HepG2 (cell line): Measurements from ENCODE around the gene MUC22. TPM values are rescaled to one million over a fixed set of nuclear protein-coding genes. Genes with fewer than 3 reads are reported as not detected.
A peak's percentile ranks its signal among the peaks of the same experiment; 100 is the strongest.

Experiments
- ARNTL ChIP-seq: sonication (generic); formaldehyde crosslinking; IDR thresholded peaks from 2 replicates; pipeline ENCODE4 v1.4.0; 2020; ENCODE audit warnings: mild to moderate bottlenecking, missing genetic modification reagents
- FOSL1 ChIP-seq: sonication (generic); formaldehyde crosslinking; IDR thresholded peaks from 2 replicates; pipeline ENCODE4 v1.9.0; 2021; ENCODE audit warnings: missing genetic modification reagents, borderline replicate concordance
- FOXA3 ChIP-seq: IDR thresholded peaks from 2 replicates; pipeline ENCODE4 v1.6.1; 2016; ENCODE audit warnings: missing genetic modification reagents, missing compliant biosample characterization
- HDAC1 ChIP-seq: sonication (generic); formaldehyde crosslinking; IDR thresholded peaks from 2 replicates; pipeline ENCODE4 v1.5.1; 2020; ENCODE audit warnings: mild to moderate bottlenecking, missing genetic modification reagents
- JUND ChIP-seq: sonication (generic); formaldehyde crosslinking; IDR thresholded peaks from 2 replicates; pipeline ENCODE4 v1.8.0; 2022; ENCODE audit warnings: mild to moderate bottlenecking, missing genetic modification reagents
- KIAA2018 ChIP-seq: sonication (generic); formaldehyde crosslinking; IDR thresholded peaks from 2 replicates; pipeline ENCODE4 v1.5.0; 2020; ENCODE audit warnings: mild to moderate bottlenecking, missing genetic modification reagents, borderline replicate concordance
- PHF20 ChIP-seq: sonication (generic); formaldehyde crosslinking; IDR thresholded peaks from 2 replicates; pipeline ENCODE4 v1.5.0; 2020; ENCODE audit warnings: mild to moderate bottlenecking, missing genetic modification reagents
- RXRA ChIP-seq: sonication (generic); formaldehyde crosslinking; IDR thresholded peaks from 2 replicates; pipeline ENCODE4 v1.5.1; 2020; ENCODE audit warnings: missing genetic modification reagents
- SMARCC2 ChIP-seq: fragments of 450-650 bp; IDR thresholded peaks from 2 replicates; pipeline ENCODE4 v1.6.1; 2017; ENCODE audit warnings: antibody characterized with exemption, mild to moderate bottlenecking
- STAG1 ChIP-seq: sonication (generic); formaldehyde crosslinking; IDR thresholded peaks from 2 replicates; pipeline ENCODE4 v1.4.0; 2020; ENCODE audit warnings: missing genetic modification reagents
- ZNF143 ChIP-seq: sonication (generic); formaldehyde crosslinking; IDR thresholded peaks from 2 replicates; pipeline ENCODE4 v1.4.0; 2020; ENCODE audit warnings: missing genetic modification reagents
- ZNF160 ChIP-seq: sonication (generic); formaldehyde crosslinking; IDR thresholded peaks from 2 replicates; pipeline ENCODE4 v1.8.0; 2022; ENCODE audit warnings: mild to moderate bottlenecking, inconsistent platforms, missing genetic modification reagents
- ZNF644 ChIP-seq: IDR thresholded peaks from 2 replicates; pipeline ENCODE4 v1.6.1; 2016; ENCODE audit warnings: low read depth
- ZNF713 ChIP-seq: sonication (generic); formaldehyde crosslinking; IDR thresholded peaks from 2 replicates; pipeline ENCODE4 v1.4.0; 2020; ENCODE audit warnings: mild to moderate bottlenecking, missing genetic modification reagents
- ZNF724P ChIP-seq: sonication (generic); formaldehyde crosslinking; IDR thresholded peaks from 2 replicates; pipeline ENCODE4 v1.8.0; 2022; ENCODE audit warnings: missing genetic modification reagents, borderline replicate concordance
- ZNF761 ChIP-seq: sonication (generic); formaldehyde crosslinking; conservative IDR thresholded peaks from 2 replicates; pipeline ENCODE4 v1.4.0; 2020; ENCODE audit warnings: mild to moderate bottlenecking, missing genetic modification reagents
- polyA plus RNA-seq, 8 experiments: library from polyadenylated mRNA; depleted of rRNA in 3 of 8; stranded (reverse) in 7 of 8; unstranded in 1 of 8; fragments of >200 nt; fragmentation: Illumina TruSeq in 4 of 8; extraction: Trizol in 4 of 8; gene quantifications; 2 replicates each; pipeline versions ENCODE4 v1.2.1 to v1.2.3, GENCODE V29; 2011 to 2016; ENCODE audit warnings: low read depth in 4 of 8, missing spikeins in 1 of 8, mixed read lengths in 1 of 8; ENCODE audit not compliant: insufficient read depth in 1 of 8
- total RNA-seq, 5 experiments: library from RNA; depleted of rRNA; stranded (reverse); fragments of >200 nt; fragmentation: Illumina TruSeq; extraction: Trizol; gene quantifications; 2 replicates each; pipeline ENCODE4 v1.2.3, GENCODE V29; 2016; ENCODE audit warnings: low read depth in 1 of 5
- TF ChIP-seq, protein P1 (sequence below), 2 experiments: sonication (generic) in 1 of 2; formaldehyde crosslinking in 1 of 2; IDR thresholded peaks; 2 replicates each; pipeline versions ENCODE4 v1.5.1 to v1.6.1; 2011 to 2020; ENCODE audit warnings: borderline replicate concordance in 1 of 2, low read depth in 1 of 2, low read length in 1 of 2, mild to moderate bottlenecking in 1 of 2, missing genetic modification reagents in 1 of 2, moderate library complexity in 1 of 2
- TF ChIP-seq, protein P2 (sequence below): sonication (generic); formaldehyde crosslinking; IDR thresholded peaks from 2 replicates; pipeline ENCODE4 v1.5.0; 2020; ENCODE audit warnings: mild to moderate bottlenecking, missing genetic modification reagents, moderate library complexity

MUC22 gene
- total and polyA plus RNA-seq, 2 of the 13 experiments (the other 11 are each of a cell fraction or from before 2014, with no cell fraction given) = not detected

DNA sequence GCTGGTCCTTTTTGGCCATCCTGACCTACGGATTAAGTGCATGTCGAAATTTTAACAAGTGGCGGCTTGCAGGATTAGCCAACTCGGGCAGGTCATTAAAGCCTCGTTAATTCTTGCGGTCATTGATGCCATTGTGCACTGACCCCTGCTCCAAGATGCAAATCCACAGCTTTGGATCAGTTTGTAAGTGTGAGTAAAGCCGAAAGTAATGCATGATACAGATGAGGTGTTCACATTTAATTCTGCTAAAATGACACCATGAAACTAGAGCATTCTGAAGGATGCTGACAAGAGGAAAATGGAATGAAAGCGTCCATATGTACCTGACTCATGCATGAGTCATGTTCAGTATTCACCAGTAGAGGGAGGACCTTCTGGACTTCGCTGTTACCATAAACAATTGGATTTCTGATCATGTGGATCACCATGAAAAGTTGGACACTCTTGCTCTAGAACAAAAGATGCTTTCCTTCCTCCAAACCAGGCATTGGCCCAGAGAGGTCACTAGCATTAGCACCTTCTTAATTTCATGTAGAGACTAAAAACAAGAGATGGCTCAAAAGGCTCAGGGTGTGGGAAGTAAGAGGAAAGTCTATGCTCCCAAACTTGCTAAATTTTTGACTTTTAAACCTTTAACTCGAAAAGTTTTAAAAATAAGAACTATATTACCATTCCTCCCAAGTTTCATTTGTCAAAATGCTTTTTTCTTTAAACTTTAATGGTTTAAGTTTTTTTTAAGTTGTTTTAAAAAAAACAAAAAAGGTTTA lies 48.0 kb downstream of the MUC22 start (continued):
- TF ChIP-seq, protein P1, sequence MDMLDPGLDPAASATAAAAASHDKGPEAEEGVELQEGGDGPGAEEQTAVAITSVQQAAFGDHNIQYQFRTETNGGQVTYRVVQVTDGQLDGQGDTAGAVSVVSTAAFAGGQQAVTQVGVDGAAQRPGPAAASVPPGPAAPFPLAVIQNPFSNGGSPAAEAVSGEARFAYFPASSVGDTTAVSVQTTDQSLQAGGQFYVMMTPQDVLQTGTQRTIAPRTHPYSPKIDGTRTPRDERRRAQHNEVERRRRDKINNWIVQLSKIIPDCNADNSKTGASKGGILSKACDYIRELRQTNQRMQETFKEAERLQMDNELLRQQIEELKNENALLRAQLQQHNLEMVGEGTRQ (IDR thresholded peaks at IDR 0.05; ENCODE audit: low read depth, low read length) = no peak
- TF ChIP-seq, protein P1 (CRISPR knock-in tag; IDR thresholded peaks at IDR 0.05; ENCODE audit: borderline replicate concordance) = no peak
- TF ChIP-seq, protein P2, sequence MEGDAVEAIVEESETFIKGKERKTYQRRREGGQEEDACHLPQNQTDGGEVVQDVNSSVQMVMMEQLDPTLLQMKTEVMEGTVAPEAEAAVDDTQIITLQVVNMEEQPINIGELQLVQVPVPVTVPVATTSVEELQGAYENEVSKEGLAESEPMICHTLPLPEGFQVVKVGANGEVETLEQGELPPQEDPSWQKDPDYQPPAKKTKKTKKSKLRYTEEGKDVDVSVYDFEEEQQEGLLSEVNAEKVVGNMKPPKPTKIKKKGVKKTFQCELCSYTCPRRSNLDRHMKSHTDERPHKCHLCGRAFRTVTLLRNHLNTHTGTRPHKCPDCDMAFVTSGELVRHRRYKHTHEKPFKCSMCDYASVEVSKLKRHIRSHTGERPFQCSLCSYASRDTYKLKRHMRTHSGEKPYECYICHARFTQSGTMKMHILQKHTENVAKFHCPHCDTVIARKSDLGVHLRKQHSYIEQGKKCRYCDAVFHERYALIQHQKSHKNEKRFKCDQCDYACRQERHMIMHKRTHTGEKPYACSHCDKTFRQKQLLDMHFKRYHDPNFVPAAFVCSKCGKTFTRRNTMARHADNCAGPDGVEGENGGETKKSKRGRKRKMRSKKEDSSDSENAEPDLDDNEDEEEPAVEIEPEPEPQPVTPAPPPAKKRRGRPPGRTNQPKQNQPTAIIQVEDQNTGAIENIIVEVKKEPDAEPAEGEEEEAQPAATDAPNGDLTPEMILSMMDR (CRISPR knock-in tag) = peak; percentile 72
- no peak for TF ChIP-seq ZNF713 (CRISPR knock-in tag)
- no peak for TF ChIP-seq SMARCC2
- TF ChIP-seq STAG1 = peak; percentile 44
- no peak for TF ChIP-seq PHF20
- TF ChIP-seq HDAC1 (CRISPR knock-in tag) = no peak
- TF ChIP-seq KIAA2018 (CRISPR knock-in tag) = no peak
- no peak for TF ChIP-seq ZNF160 (CRISPR knock-in tag)
- no peak for TF ChIP-seq RXRA (CRISPR knock-in tag)
- TF ChIP-seq ZNF724P (CRISPR knock-in tag) = no peak
- peak; percentile 30; the same call in 1 of the 2 replicates for TF ChIP-seq FOSL1 (CRISPR knock-in tag)
- TF ChIP-seq FOXA3 (CRISPR knock-in tag) = peak; percentile 18; the same call in 1 of the 2 replicates
- TF ChIP-seq ZNF761 (CRISPR knock-in tag) = no peak
- TF ChIP-seq ZNF143 (CRISPR knock-in tag) = no peak
- peak; percentile 45; the same call in 1 of the 2 replicates for TF ChIP-seq JUND (CRISPR knock-in tag)
- no peak for TF ChIP-seq ARNTL (CRISPR knock-in tag)
- TF ChIP-seq ZNF644 (CRISPR knock-in tag) = 0 out of 2 replicates have a peak, but pooled peaks have one; percentile 28
